ENCODE measurements around the gene FUT2. TPM values are rescaled to one million over a fixed set of nuclear protein-coding genes. Genes with fewer than 3 reads are reported as not detected.
"Not testable (repeated sequence)": the region's sequence is repeated elsewhere in the genome, so short reads cannot be mapped to it uniquely, and the experiment has no call there.

The FUT2 gene
- total and polyA plus RNA-seq, 2 donors (not counting 1 experiment from before 2014, with no cell fraction given), result under 0.01 TPM; not detected in 1

DNA sequence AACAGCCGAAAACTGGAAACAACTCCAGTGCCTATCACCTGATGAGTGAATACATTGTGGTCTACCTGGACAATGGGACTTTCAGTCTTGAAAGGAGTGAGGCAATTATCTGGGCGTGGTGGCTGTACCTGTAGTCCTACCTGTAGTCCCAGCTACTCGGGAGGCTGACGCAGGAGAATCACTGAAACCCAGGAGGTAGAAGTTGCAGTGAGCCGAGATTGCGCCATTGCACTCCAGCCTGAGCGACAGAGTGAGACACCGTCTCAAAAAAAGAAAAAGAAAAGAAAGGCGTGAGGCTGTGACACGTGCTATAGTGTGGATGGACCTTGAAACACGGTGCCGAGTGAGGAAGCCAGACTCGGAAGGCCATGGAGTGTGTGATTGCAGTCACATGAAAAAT, 18.9 kb upstream of the FUT2 start:
- Histone ChIP-seq H3K27me3 (ENCODE audit: control insufficient read depth, insufficient read depth, low read length) (no peaks in the 10 kb centered on the region), H4K20me1 (ENCODE audit: control insufficient read depth, extremely low read depth, insufficient read depth, low read length) (no peaks in the 10 kb centered on the region), H3K79me2 (ENCODE audit: control insufficient read depth, insufficient read depth, low read length) (no peaks in the 10 kb centered on the region), H3K9ac (ENCODE audit: insufficient read depth, low read length) (no peak overlapping the region), H3K4me1 (ENCODE audit: control insufficient read depth, extremely low read depth, insufficient read depth, low read length) (no peaks in the 10 kb centered on the region), H2AFZ (ENCODE audit: low read length) (no peak overlapping the region), H3K4me3 (replicated peaks in 1 of 4; ENCODE audit: control extremely low read depth in 1 of 4, insufficient read depth in 1 of 4, low read depth in 3 of 4, low read length in 4 of 4) (no peak overlapping the region), H3K27ac (ENCODE audit: insufficient read depth, low read length) (no peak overlapping the region), H3K4me2 (ENCODE audit: extremely low read depth, insufficient read depth, low read length) (no peak overlapping the region), H3K9me3 (ENCODE audit: control insufficient read depth, insufficient read depth, low read depth, low read length) (no peaks in the 10 kb centered on the region), H3K36me3 (ENCODE audit: control insufficient read depth, insufficient read depth, low read length) (no peaks in the 10 kb centered on the region)
- DNase-seq (ENCODE audit: low read depth in 2 of 2), result no peak
- TF ChIP-seq CTCF (conservative IDR thresholded peaks at IDR 0.05 in 1 of 2, IDR thresholded peaks at IDR 0.05 in 1 of 2; ENCODE audit: low read depth in 1 of 2, low read length in 2 of 2) (no peak), EZH2 (IDR thresholded peaks at IDR 0.05; ENCODE audit: low read length, missing control alignments) (no peak)

DNA sequence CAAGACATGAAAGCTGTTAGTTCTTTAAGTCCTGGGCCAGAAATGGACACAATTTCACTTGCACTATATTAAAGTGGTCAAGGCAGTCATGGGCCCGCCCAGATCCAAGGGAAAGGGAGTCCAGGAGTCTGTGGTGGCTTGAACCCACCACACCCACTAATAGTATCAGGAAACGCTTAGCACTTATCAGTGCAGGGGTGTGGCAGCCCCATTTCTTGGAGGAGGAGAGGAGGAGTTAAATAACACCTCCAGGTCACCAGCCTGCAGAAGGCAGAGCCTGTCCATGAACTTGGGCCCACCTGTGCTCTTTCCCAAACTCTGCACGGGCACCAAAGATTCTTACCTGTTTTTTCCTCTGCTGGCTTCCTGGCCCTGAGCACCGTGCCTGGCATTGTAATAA, 17.6 kb upstream of the FUT2 start:
- H3K4me1 ChIP-seq (ENCODE audit: control insufficient read depth, extremely low read depth, insufficient read depth, low read length), result no peaks in the 10 kb centered on the region
- TF ChIP-seq EZH2 (IDR thresholded peaks at IDR 0.05; ENCODE audit: low read length, missing control alignments) (no peak), CTCF (conservative IDR thresholded peaks at IDR 0.05 in 1 of 2, IDR thresholded peaks at IDR 0.05 in 1 of 2; ENCODE audit: low read depth in 1 of 2, low read length in 2 of 2) (no peak)
- no peak overlapping the region for H3K27ac ChIP-seq (ENCODE audit: insufficient read depth, low read length)
- H4K20me1 ChIP-seq (ENCODE audit: control insufficient read depth, extremely low read depth, insufficient read depth, low read length), result no peaks in the 10 kb centered on the region
- H3K27me3 ChIP-seq (ENCODE audit: control insufficient read depth, insufficient read depth, low read length), result no peaks in the 10 kb centered on the region
- DNase-seq (ENCODE audit: low read depth in 2 of 2), result no peak
- H3K4me2 ChIP-seq (ENCODE audit: extremely low read depth, insufficient read depth, low read length), result no peak overlapping the region
- H3K9me3 ChIP-seq (ENCODE audit: control insufficient read depth, insufficient read depth, low read depth, low read length), result no peaks in the 10 kb centered on the region
- H3K4me3 ChIP-seq (replicated peaks in 1 of 4; ENCODE audit: control extremely low read depth in 1 of 4, insufficient read depth in 1 of 4, low read depth in 3 of 4, low read length in 4 of 4), result no peak overlapping the region
- H3K79me2 ChIP-seq (ENCODE audit: control insufficient read depth, insufficient read depth, low read length), result no peaks in the 10 kb centered on the region
- H2AFZ ChIP-seq (ENCODE audit: low read length), result no peak overlapping the region
- H3K36me3 ChIP-seq (ENCODE audit: control insufficient read depth, insufficient read depth, low read length), result no peaks in the 10 kb centered on the region
- H3K9ac ChIP-seq (ENCODE audit: insufficient read depth, low read length), result no peak overlapping the region

DNA sequence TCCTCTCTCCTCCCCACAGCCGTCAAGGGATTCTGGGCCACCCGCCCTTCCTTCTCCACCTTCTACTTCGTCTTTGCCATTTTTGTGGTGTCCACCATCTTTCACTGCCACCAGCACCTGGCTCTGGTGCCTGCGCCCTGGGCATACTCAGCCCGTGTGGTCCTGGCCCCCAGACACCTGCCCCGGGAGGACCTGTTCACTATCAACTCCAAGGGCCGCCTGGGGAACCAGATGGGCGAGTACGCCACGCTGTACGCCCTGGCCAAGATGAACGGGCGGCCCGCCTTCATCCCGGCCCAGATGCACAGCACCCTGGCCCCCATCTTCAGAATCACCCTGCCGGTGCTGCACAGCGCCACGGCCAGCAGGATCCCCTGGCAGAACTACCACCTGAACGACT, 15.8 kb upstream of the FUT2 start:
- not testable (repeated sequence) for H2AFZ ChIP-seq (ENCODE audit: low read length); H3K4me1 ChIP-seq (ENCODE audit: control insufficient read depth, extremely low read depth, insufficient read depth, low read length); H3K4me2 ChIP-seq (ENCODE audit: extremely low read depth, insufficient read depth, low read length); H3K9me3 ChIP-seq (ENCODE audit: control insufficient read depth, insufficient read depth, low read depth, low read length); H3K4me3 ChIP-seq (replicated peaks in 1 of 4; ENCODE audit: control extremely low read depth in 1 of 4, insufficient read depth in 1 of 4, low read depth in 3 of 4, low read length in 4 of 4); H3K9ac ChIP-seq (ENCODE audit: insufficient read depth, low read length); H3K27me3 ChIP-seq (ENCODE audit: control insufficient read depth, insufficient read depth, low read length); H4K20me1 ChIP-seq (ENCODE audit: control insufficient read depth, extremely low read depth, insufficient read depth, low read length); H3K79me2 ChIP-seq (ENCODE audit: control insufficient read depth, insufficient read depth, low read length); H3K36me3 ChIP-seq (ENCODE audit: control insufficient read depth, insufficient read depth, low read length); DNase-seq (ENCODE audit: low read depth in 2 of 2); H3K27ac ChIP-seq (ENCODE audit: insufficient read depth, low read length)
